ENCODE measurements around the gene UBE2D4.

Gene UBE2D4

DNA sequence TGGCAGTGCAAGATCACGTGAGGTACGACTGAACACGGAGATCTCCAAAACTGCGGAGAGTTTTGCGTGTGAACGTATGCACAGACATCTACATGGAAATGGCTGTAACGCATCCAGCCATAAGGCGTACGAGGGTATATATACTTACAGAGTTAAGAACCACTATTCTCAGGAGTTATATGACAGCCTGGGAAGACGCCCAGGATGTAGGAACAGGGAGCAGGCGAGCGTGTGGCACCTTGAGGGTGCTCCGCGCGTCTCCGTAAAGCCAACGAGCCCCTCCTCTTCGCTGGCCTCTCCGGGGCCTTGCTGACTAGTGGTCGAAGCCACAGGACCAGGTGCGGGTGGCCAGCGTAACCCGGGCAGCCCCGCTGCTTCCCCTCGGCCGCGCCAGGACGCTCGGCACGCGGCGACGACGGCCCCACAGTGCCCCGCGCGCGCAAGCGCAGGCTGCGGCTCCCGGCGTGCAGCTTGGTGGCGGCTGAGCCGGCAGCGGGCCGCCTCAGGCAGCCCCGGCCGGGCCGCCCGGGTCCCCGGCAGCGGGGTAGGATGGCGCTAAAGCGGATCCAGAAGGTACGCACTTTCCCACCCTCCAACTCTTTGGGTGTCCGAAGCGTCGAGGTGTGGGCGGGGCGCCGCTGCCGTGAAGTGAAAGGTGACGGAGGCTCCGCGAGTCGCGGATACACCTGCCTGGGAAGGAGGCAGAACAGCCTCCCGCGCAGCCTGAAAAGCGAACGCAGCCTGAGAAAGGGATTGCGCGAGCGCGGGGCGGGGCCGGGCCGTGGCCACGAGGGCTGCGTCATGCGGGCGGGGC lies at the start of gene UBE2D4:
Gene UBE2D4 (plus strand): TSS at position 453 of the 814 bp plus-strand sequence. CDS start 97 bp downstream, at position 550.
- DNase-seq (ENCODE audit: insufficient read length, low spot score) (peak; percentile 63), FAIRE-seq (no peak)
- TF ChIP-seq, protein P1, sequence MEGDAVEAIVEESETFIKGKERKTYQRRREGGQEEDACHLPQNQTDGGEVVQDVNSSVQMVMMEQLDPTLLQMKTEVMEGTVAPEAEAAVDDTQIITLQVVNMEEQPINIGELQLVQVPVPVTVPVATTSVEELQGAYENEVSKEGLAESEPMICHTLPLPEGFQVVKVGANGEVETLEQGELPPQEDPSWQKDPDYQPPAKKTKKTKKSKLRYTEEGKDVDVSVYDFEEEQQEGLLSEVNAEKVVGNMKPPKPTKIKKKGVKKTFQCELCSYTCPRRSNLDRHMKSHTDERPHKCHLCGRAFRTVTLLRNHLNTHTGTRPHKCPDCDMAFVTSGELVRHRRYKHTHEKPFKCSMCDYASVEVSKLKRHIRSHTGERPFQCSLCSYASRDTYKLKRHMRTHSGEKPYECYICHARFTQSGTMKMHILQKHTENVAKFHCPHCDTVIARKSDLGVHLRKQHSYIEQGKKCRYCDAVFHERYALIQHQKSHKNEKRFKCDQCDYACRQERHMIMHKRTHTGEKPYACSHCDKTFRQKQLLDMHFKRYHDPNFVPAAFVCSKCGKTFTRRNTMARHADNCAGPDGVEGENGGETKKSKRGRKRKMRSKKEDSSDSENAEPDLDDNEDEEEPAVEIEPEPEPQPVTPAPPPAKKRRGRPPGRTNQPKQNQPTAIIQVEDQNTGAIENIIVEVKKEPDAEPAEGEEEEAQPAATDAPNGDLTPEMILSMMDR (IDR thresholded peaks at IDR 0.05; ENCODE audit: insufficient read depth, missing control alignments): no peak

GRCh38 chr7:43876976-43877745 lies 49.1 kb upstream of the UBE2D4 start:
- FAIRE-seq (no peak), DNase-seq (ENCODE audit: insufficient read length, low spot score) (no peak)
- TF ChIP-seq, protein P1 (IDR thresholded peaks at IDR 0.05; ENCODE audit: insufficient read depth, missing control alignments): no peak

DNA sequence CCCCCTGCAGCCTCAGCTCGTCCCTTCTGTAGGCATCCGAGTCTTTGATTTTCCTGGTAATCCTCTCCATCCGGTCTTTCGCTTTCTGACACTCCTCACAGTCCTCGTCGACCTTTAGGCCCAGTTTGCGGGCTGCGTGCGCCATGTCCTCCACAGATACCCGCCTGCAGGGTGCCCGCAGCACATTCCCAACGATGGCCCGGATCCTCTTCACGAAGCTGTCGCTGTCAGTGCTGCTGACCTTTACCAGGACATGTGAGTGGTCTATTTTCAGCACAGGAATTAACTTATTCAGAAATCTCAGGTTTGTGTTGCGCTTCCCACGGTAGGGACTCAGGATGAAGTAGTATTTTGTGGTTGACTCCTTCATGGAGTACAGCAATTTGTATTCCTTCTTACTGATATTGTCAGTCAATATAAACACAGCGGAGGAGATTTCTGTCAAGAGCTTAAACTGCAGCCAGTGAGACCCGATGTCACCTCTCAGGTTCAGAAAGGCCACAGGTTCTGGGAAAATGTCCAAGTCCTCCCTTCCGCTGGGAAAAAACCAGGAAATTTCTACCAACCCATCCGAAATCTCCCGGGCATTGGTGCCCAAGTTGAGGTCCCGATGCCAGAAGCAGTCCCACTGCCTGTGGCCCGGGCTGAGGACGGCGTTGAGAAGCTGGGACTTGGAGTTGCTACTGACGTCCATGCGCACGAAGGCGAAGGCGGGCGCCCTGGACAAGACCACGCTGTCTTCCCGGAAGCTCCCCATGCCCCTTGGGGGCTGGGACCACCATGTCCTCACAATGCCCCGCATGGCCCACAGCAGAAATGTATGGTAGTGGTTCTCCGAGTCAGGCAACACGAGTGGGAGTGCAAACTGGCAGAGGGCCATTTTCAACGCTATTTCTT lies 48.0 kb upstream of the UBE2D4 start:
- DNase-seq (ENCODE audit: insufficient read length, low spot score) (no peak), FAIRE-seq (no peak)
- TF ChIP-seq, protein P1 (IDR thresholded peaks at IDR 0.05; ENCODE audit: insufficient read depth, missing control alignments): no peak

- DNase-seq (ENCODE audit: insufficient read length, low spot score) (no peak), FAIRE-seq (no peak)
- TF ChIP-seq, protein P1 (IDR thresholded peaks at IDR 0.05; ENCODE audit: insufficient read depth, missing control alignments): no peak
Measured at GRCh38 chr7:43878867-43879266, 47.4 kb upstream of the UBE2D4 start.

GRCh38 chr7:43879477-43879876 lies 46.8 kb upstream of the UBE2D4 start:
- no peak for FAIRE-seq
- no peak for DNase-seq (ENCODE audit: insufficient read length, low spot score)
- TF ChIP-seq, protein P1 (IDR thresholded peaks at IDR 0.05; ENCODE audit: insufficient read depth, missing control alignments): no peak

- FAIRE-seq (no peak), DNase-seq (ENCODE audit: insufficient read length, low spot score) (no peak)
- TF ChIP-seq, protein P1 (IDR thresholded peaks at IDR 0.05; ENCODE audit: insufficient read depth, missing control alignments): no peak
Measured at GRCh38 chr7:43880596-43880995, 45.6 kb upstream of the UBE2D4 start.

Measured in D721Med (cell line).